ENCODE results near the gene ABCF2.

Gene ABCF2

GRCh38 chr7:151252961-151253711, 26.1 kb upstream of the ABCF2 start:
- in situ Hi-C loops (cut with MboI; ENCODE audit: low sequenced_read_pairs), result no loop called here

GRCh38 chr7:151252561-151252835, 25.5 kb upstream of the ABCF2 start:
- in situ Hi-C loops (cut with MboI; ENCODE audit: low sequenced_read_pairs), result no loop called here

DNA sequence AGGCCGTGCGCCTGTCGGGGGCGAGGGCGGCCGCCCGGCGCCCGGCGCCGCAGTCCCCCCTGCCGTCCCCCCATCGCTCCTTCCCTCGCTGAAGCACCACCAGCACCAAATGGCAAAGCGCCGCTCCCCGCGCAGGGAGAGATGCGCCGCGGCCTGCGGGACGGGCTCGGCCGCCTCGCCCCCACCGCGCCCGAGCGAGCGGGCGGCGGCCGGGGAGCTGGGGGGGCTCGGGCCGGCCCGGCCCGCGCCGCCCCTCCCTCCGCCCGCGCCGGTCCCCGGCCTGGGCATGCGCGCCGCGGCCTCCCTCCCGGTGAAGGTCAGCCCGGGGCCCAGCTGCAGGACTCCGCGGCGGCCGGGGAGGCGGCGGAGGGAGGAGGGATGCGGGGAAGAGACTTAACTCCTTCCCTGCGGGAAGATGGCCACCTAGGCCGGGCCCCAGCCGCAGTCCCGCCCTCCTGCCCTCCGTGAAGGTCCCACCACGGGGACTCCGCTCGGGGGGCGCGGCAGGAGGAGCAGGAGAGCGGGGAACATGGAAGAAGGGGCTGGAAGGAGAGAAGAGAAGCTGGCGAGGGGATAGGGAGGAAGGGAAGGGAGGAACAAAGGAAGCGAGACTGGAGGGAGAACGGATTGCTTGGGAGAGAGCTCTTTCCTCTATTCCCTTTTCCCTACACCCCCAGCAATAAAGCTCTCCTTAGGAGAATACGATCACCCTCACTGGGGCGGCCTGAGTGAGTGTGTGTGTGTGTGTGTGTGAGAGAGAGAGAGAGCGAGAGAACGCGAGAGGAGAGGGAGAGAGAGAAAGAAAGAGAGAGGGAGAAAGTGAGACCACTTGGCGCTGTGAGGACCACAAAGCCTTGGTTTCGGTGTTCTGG, 24.9 kb upstream of the ABCF2 start:
- in situ Hi-C loops (cut with MboI; ENCODE audit: low sequenced_read_pairs), result no loop called here

GRCh38 chr7:151251328-151251688, 24.3 kb upstream of the ABCF2 start:
- in situ Hi-C loops (cut with MboI; ENCODE audit: low sequenced_read_pairs), result no loop called here

DNA sequence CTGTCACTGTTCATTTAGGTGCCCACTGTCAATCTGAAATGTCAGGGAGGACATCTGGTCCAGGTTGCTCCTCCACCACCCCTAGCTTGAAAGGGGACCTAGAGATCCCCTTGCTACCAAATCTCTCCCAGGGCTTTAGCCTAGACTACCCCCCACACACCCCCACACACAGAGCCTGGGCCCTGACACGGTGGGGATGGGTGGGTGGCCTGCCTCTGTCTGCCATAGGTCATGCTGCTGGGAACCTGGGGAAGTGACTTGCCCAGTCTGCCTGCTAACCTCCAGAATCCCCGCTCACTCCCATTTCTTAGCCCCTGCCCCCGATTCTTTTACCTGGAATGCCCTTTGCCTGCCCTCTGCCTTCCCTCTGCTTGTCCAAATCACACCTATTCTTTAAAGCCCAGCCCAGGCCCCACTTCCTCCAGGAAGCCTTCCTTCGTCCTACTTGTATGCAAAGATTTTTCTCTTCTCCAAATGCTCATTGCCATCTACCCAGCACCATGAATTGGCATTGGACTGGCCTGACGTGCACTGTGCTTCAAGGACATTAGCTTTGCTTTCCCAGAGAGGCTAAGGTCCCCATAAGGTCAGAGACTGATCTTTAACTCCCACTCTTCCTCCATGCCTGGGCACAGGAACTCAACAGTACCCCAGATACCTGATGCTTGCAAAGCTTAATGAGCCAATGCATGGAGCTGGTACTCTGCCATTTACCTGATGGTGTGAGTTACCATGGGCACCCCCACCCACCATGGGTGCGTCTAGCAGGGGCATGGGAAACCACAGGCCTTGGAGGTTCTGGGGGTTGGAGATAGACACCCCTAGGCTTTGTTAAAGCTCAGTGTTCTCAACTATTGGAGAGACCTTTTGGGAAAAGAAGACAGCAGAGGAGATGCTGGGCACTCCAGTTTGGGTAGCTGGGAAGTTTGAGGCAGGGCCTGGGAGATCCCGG, 23.5 kb upstream of the ABCF2 start:
- in situ Hi-C loops (cut with MboI; ENCODE audit: low sequenced_read_pairs), result no loop called here

- in situ Hi-C loops (cut with MboI; ENCODE audit: low sequenced_read_pairs), result no loop called here
These were observed 22.7 kb upstream of the ABCF2 start for GRCh38 chr7:151249732-151250072.

DNA sequence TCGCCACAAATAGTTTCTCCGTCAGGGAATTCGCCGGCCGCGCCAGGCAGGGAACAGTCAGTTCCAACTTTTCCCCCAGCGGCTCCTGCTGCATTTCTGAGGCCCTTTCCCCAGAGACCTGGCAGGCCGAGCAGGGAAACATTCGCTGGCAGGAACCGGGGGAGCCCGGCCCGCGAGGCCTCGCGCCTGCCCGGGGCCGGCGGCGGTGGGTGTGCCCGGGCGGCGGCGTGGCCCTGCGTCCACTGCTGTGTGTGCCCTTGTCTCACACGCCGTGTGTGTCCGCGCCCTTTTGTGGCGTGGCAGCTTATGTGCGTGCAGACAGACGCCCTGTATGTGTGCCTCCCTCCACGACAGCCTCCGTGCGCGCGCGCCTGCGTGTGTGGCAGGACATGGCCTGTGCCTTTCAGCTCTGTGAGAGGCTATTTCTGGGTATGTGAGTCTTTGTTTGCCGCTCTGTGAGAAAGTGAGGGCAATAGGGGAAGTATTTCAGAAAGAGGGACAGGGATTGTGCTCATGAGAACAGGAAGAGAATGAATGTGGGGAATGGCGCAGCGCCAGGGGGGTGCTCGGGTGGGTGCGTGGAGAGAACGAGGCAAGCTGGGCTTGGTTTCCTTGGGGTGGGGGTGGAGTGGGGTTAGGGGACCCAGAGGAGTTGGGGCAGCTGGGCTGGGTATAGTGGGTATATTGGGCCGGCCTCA, 22.2 kb upstream of the ABCF2 start:
- in situ Hi-C loops (cut with MboI; ENCODE audit: low sequenced_read_pairs), result no loop called here

DNA sequence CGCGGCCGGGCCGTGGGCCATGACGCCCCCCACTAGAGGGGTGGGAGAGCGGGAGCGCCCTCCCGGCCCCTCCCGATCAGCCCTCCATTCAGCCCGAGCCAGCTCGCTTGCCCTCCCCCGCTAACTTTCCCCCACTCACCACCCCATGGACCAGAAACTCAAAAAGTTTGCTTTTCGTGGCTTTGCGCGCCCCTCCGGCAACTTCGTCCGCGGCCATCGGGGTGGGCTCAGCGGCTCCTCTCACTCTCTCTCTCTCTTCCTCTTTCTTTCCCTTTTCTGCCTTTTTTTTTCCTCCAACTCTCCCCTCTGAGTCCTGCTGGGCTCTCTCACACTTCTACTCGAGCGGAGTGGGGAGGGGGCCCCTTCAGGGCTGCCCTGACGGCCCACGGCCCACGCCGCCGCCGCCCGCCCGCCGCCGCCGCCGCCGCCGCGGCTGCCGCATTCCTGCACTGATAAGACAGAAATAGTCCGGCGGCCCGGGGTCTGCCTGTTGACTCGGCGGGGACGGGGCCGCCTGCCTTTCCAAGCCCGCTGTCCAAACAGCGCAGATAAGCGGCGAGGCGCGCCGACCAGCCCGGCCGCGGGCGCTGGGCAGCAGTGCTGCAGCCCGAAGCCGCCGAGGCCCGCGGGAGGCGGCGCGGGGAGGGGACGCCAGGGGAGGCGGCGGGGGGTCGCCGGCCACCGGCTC, 21.5 kb upstream of the ABCF2 start, which contains the start of gene SMARCD3:
TSS of gene SMARCD3 (minus strand) at position 349 of the 688 bp plus-strand sequence. CDS start at position 217, 132 bp downstream.
- in situ Hi-C loops (cut with MboI; ENCODE audit: low sequenced_read_pairs), result no loop called here

GRCh38 chr7:151247611-151248345, 20.8 kb upstream of the ABCF2 start:
- in situ Hi-C loops (cut with MboI; ENCODE audit: low sequenced_read_pairs), result no loop called here

GRCh38 chr7:151246851-151247580, 20.0 kb upstream of the ABCF2 start:
- in situ Hi-C loops (cut with MboI; ENCODE audit: low sequenced_read_pairs), result no loop called here

GRCh38 chr7:151246102-151246850, 19.3 kb upstream of the ABCF2 start:
- in situ Hi-C loops (cut with MboI; ENCODE audit: low sequenced_read_pairs), result no loop called here

- in situ Hi-C loops (cut with MboI; ENCODE audit: low sequenced_read_pairs), result no loop called here
These were observed 18.5 kb upstream of the ABCF2 start for GRCh38 chr7:151245360-151246101.

DNA sequence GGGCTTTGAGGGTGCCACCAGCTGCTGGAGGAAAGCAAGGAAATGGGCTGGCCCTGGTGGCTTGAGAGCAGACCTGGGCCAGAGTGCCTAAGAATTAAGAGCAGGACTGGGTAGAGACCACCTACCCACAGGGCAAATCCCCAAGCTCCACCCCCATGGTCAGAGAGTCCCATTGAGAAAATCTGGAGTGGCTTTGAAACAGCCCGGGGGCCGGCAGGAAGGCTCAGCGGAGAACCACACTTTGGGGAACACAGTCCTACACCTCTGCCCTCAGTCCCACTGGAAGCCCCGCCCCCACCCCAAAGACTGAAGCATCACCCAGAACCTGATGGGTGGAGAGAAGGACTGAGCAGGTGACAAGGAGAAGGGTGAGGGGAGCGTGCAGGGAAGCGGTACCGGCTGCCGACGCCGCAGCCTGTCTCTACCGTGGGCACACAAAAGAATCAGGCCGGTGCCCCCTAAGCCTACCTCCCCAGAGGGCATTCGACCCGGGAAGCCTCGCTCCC, 17.9 kb upstream of the ABCF2 start:
- in situ Hi-C loops (cut with MboI; ENCODE audit: low sequenced_read_pairs), result no loop called here

GRCh38 chr7:151244196-151244840, 17.3 kb upstream of the ABCF2 start:
- in situ Hi-C loops (cut with MboI; ENCODE audit: low sequenced_read_pairs), result no loop called here

DNA sequence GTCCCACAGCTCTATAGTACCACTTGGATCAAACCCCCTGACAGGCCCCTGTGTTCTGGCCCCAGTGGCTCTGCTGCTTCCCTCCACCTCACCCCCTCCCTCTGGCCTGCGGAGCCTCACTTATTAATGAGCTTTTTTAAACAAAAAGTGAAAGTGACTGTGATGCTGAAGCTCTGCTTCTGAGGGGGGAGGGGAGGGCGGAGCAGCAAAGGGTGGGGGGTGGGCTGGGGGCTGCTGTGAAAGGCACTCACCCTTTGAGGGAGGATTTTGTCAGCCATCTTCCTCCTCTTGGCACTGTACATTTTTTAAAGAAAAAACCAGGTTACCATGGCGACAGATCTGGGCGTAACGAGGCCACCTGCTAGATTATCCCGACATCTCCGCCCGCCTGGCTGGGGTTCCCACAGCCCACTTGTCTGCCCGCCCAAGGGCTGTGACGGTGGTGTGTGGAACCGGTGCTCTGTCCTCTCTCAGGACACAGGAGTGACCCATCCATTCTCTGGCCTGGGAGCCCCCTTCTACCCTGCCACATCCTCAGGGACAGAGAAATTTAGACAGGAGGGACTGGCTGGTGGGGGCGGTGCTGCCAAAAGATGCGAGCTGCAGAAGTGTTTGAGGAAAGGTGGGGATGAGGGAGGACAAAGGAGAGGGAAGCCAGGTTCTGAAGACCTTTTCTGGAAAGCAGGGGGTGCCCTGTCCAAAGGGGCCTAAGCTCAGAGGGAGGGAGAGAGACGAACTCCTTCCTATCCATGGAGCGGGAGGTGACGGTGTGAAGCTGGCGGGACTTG, 16.6 kb upstream of the ABCF2 start:
- in situ Hi-C loops (cut with MboI; ENCODE audit: low sequenced_read_pairs), result no loop called here

DNA sequence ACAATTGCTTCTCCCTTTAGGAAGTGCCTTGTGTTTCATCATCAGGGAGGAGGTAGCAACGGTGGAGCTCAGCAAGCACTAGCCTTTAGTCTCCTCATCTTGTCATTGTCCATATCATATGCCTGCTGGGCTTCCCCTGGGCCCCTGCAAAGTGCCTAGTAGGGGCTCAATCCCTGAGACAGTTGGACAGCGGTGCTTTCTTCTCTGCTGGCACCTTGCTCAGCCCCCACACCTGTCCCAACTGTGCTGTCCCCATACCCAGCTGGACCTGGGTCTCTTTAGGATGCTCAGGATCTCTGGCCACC, 16.0 kb upstream of the ABCF2 start:
- in situ Hi-C loops (cut with MboI; ENCODE audit: low sequenced_read_pairs), result no loop called here
